T1000 (cell line): ENCODE results near the gene ST13.
"Not testable (repeated sequence)": the region's sequence is repeated elsewhere in the genome, so short reads cannot be mapped to it uniquely, and the experiment has no call there.

Experiments used
- DNase-seq: peaks from one replicate; lab custom pipeline; 2025; ENCODE audit warnings: mixed read lengths; lab: John Stamatoyannopoulos, UW

The ST13 gene

GRCh38 chr22:40782521-40782920, 73.9 kb downstream of the ST13 start:
- DNase-seq, result no peak

- not testable (repeated sequence) for DNase-seq
Measured at GRCh38 chr22:40781749-40782148, 74.7 kb downstream of the ST13 start.
